DOHH2 (cell line): ENCODE measurements around the gene LPIN1.

Experiments
- H3F3A ChIP-seq: fragments of 200-600 bp; sonication (generic), shearing (Covaris generic); 2 replicates; pipeline ENCODE4 v1.6.0; 2016; ENCODE audit warnings: antibody characterized with exemption, mild to moderate bottlenecking; ENCODE audit not compliant: control insufficient read depth, insufficient read depth
- H3K27ac ChIP-seq: fragments of 200-600 bp; sonication (generic); 2 replicates; pipeline ENCODE4 v1.5.1; 2014; ENCODE audit warnings: low read depth, mild to moderate bottlenecking, low read length, moderate library complexity
- H3K27me3 ChIP-seq: fragments of 200-600 bp; sonication (generic); 2 replicates; pipeline ENCODE4 v1.6.1; 2014; ENCODE audit warnings: mild to moderate bottlenecking, low read length, mixed read lengths; ENCODE audit not compliant: control insufficient read depth
- H3K36me3 ChIP-seq: fragments of 200-600 bp; sonication (generic); 2 replicates; pipeline ENCODE4 v1.6.1; 2014; ENCODE audit warnings: mild to moderate bottlenecking, low read length, moderate library complexity, mixed read lengths; ENCODE audit not compliant: control insufficient read depth
- H3K4me1 ChIP-seq: fragments of 200-600 bp; sonication (generic); 2 replicates; pipeline ENCODE4 v1.6.1; 2014; ENCODE audit warnings: mild to moderate bottlenecking, low read length, mixed read lengths; ENCODE audit not compliant: control insufficient read depth
- H3K4me2 ChIP-seq: fragments of 200-600 bp; sonication (generic); 2 replicates; pipeline ENCODE4 v1.6.0; 2014; ENCODE audit warnings: mild to moderate bottlenecking, low read length, moderate library complexity
- H3K4me3 ChIP-seq: fragments of 200-600 bp; sonication (generic); 2 replicates; pipeline ENCODE4 v1.5.1; 2014; ENCODE audit warnings: mild to moderate bottlenecking, low read length, mixed read lengths
- H3K79me2 ChIP-seq: fragments of 200-600 bp; sonication (generic); 2 replicates; pipeline ENCODE4 v1.6.1; 2014; ENCODE audit warnings: mild to moderate bottlenecking, low read length, mixed read lengths; ENCODE audit not compliant: control insufficient read depth
- H3K9me2 ChIP-seq: fragments of 200-600 bp; sonication (generic); replicated peaks from 2 replicates; pipeline ENCODE4 v1.6.1; 2014; ENCODE audit warnings: mild to moderate bottlenecking, low read length, mixed read lengths; ENCODE audit not compliant: control insufficient read depth
- H3K9me3 ChIP-seq: fragments of 200-600 bp; sonication (generic); 2 replicates; pipeline ENCODE4 v1.6.1; 2014; ENCODE audit warnings: antibody characterized with exemption, low read length, mixed read lengths; ENCODE audit not compliant: control insufficient read depth, insufficient read depth
- H4K20me1 ChIP-seq: fragments of 200-600 bp; sonication (generic); 2 replicates; pipeline ENCODE4 v1.6.0; 2014; ENCODE audit warnings: low read depth, mild to moderate bottlenecking, antibody characterized with exemption, low read length, moderate library complexity; ENCODE audit not compliant: control insufficient read depth, insufficient read depth
- CTCF ChIP-seq: fragments of 200-600 bp; sonication (generic); IDR thresholded peaks from one replicate; pipeline ENCODE4 v1.5.1; 2014; ENCODE audit warnings: antibody characterized with exemption, mild to moderate bottlenecking, low read depth, low read length; ENCODE audit not compliant: poor library complexity, severe bottlenecking
- EZH2phosphoT487 ChIP-seq: fragments of 200-600 bp; sonication (generic); IDR thresholded peaks from 2 replicates; pipeline ENCODE4 v1.6.1; 2017; ENCODE audit warnings: borderline replicate concordance, mild to moderate bottlenecking, antibody characterized with exemption, low read length, moderate library complexity, mixed read lengths

LPIN1 gene

DNA sequence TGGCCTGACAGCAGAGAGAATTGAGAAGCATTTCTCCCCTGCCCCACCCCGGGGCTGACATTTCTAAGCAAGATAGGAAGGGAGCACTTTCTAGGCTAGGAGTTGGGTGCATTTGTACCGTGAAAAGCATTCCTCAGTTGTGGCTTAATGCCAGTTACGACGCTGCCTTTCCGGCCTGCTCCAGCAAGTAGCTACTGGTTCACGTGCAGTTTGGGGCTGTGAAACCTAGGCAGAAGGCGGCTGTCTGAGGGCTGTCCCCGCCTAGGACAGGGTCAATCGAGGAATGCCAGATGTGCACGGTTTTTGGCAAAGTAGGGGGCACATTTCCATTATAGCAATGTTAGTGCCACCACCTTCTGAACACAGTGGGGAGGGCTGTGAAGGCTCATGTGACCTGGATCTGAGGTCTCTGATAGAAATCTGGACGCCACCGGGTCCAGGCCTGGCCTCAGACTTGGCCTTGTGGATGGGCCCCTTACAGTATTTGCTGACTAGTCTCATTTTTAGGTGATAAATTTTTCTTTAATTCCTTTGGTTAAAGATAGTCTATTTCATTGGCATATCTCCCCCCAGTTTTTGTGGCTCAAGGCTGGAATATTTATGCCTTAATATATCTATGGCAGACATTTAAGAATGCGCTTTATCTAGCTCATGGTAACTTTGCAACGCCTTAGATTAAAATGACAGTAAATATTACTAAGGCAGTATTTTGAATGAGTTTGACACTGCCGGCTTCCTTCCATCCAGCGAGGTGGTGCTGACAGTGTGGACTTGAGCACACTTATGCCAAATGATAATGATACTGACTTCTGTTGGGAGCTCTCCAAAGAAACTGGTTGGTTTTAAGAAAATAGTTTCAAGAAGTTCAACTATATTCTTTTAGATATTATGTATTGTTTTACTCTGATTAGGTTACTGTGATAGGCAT lies 78.7 kb downstream of the LPIN1 start:
- no peaks in the 10 kb centered on the region for H3K27me3 ChIP-seq
- H3K4me1 ChIP-seq = peaks cover 15% of the 10 kb centered on the region
- H3F3A ChIP-seq = peaks cover 5% of the 10 kb centered on the region
- no peak overlapping the region for H3K27ac ChIP-seq
- no peaks in the 10 kb centered on the region for H3K9me2 ChIP-seq
- H3K4me3 ChIP-seq = no peak overlapping the region
- peaks cover 14% of the 10 kb centered on the region for H3K36me3 ChIP-seq
- no peak overlapping the region for H3K4me2 ChIP-seq
- H3K9me3 ChIP-seq = no peaks in the 10 kb centered on the region
- no peaks in the 10 kb centered on the region for H3K79me2 ChIP-seq
- H4K20me1 ChIP-seq = no peaks in the 10 kb centered on the region
- TF ChIP-seq CTCF (no peak), EZH2phosphoT487 (no peak)

- H3K4me2 ChIP-seq = no peak overlapping the region
- peaks cover 39% of the 10 kb centered on the region for H3K4me1 ChIP-seq
- no peak overlapping the region for H3K27ac ChIP-seq
- no peaks in the 10 kb centered on the region for H3K9me3 ChIP-seq
- H4K20me1 ChIP-seq = no peaks in the 10 kb centered on the region
- H3K79me2 ChIP-seq = no peaks in the 10 kb centered on the region
- H3K4me3 ChIP-seq = no peak overlapping the region
- H3K9me2 ChIP-seq = no peaks in the 10 kb centered on the region
- TF ChIP-seq EZH2phosphoT487 (no peak), CTCF (no peak)
- no peaks in the 10 kb centered on the region for H3K27me3 ChIP-seq
- peaks cover 8% of the 10 kb centered on the region; the same call in 1 of the 2 replicates for H3K36me3 ChIP-seq
- H3F3A ChIP-seq = peaks cover 11% of the 10 kb centered on the region
Observed at GRCh38 chr2:11827547-11827946, 81.1 kb downstream of the LPIN1 start.

DNA sequence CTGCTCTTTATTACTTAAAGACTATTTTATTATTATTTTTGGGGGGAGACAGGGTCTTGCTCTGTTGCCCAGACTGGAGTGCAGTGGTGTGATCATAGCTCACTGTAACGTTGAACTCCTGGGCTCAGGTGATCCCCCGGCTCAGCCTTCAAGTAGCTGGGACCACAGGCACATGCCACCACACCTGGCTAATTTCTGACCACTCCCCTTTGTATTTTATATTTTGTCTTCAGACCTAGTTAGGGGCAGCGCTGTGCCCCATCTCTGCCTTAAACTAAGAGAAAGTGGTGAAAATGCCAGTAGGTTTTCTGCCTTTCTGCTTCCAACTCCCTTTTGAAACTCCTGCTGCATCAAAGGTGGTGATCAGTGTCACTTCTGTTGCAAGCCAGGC lies 82.5 kb downstream of the LPIN1 start:
- Histone ChIP-seq H4K20me1 (no peaks in the 10 kb centered on the region), H3K27ac (peak overlapping the region; percentile 91), H3K9me3 (no peaks in the 10 kb centered on the region), H3K36me3 (peaks cover 8% of the 10 kb centered on the region; the same call in 1 of the 2 replicates), H3F3A (peaks cover 11% of the 10 kb centered on the region), H3K4me2 (peak overlapping the region; percentile 95), H3K27me3 (no peaks in the 10 kb centered on the region), H3K9me2 (no peaks in the 10 kb centered on the region), H3K4me3 (no peak overlapping the region), H3K79me2 (no peaks in the 10 kb centered on the region), H3K4me1 (peaks cover 53% of the 10 kb centered on the region)
- no peak for TF ChIP-seq CTCF
- no peak for TF ChIP-seq EZH2phosphoT487
